IPS DF 4.7 (cell line): ENCODE results near the gene FAM78B.

Experiments used
- DNase-seq: peaks from one replicate; pipeline ENCODE4 v3.0.0-alpha.2; 2013; ENCODE audit warnings: low spot score; ENCODE audit errors: extremely low read depth

Gene FAM78B

DNA sequence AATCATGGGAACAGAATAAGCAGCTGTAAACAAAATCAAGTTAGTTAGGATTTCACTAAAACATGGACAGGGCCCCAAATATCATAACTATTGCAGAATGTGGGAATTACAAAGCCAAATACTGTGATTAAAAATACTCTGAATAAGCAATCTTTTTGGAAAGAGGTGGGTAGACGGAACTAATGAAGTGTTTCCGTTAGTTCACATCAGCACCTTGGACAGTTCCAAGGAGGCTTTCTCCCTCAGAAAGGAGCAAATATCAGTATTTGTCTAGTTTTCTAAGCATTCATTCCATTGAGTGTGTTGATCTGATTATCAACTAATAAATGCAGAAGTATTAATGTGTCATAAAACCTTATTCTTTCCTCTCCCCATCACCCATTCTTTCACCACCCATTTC lies 97.4 kb downstream of the FAM78B start:
- DNase-seq: no peak

DNA sequence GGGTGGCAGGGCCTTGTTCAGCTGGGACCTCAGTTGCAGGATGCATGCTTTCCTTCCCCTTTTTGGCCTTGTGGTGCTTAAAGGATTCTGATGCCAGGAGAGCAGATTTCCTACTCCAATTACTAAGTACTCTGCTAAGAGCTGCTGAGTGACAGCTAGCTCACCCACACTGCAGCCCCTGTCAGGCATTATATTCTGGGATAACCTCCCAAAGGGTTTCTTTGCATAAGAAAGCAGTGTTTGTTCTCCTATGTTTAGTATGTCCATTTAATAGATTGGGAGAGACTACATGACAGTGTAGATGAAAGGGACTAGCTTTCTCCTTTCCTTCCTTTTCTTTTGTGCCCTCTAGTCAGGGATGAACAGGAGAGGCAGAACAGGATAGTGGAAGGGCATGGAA lies 100.7 kb downstream of the FAM78B start:
- no peak for DNase-seq

DNA sequence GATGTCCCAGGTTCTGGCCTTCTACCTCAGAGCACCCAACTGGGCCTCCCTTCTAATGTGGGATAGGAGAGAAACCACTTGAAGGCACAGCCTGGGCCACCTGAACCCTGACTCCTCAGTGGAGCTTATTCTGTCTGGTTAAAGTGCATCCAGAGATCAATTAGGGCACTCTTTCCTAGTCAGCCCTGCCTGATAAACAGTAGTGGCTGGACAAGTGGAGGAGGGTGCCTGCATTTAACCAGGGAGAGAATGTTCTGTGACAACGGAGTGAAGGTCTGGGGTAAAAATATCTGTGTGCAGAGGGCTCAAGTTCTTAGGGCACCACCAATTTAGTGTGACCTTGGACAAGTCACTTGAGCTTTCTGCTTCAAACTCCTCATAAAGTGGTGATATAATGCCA lies 101.8 kb downstream of the FAM78B start:
- DNase-seq: no peak

DNA sequence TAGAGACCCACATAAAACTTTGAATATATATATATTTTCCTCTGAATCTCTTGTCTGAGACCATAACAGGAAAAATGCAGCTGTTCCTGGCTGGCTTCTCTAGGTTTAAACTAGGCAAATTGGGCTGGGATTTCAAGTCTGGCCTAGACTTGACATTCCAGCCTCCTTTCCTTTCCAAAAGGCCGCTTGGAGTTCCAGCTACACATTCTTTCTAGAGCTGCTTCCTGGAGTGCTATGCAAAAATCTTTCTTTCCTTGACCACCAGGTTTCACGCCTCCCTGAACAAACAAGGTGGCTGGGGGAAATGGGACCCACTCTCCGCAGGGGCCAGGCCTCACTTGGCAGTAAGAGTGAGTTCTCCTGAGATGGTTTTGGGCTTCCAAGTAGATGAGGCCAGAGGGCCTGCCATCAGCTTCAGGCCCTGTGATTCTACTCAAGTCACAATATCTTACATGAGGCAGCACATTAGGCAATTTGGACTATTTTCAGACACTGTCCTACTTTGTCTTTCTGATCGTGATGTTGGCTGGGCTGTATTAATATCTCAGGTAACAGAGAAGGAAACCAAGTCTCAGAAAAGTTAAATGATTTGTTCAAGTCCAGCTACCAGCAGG lies 102.4 kb downstream of the FAM78B start:
- no peak for DNase-seq

DNA sequence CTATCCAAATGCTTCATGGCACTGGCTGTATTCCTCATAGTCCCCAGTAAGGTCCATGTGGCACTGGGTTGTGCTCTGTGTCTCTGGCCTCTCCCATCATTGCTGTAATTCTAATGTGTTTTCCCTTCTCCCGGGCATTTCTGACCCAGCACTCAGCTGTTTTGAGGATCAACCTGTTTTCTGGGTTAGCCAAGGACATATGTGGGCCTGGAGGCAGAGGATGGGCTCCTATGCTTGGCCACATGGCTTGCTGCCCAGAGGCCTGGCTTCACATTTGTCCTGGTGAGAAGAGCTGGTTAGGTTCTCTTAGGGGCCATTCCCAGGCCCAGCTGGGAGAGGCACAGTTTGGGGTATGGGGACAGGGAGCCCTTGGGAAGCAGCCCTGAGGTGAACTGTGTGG lies 103.1 kb downstream of the FAM78B start:
- DNase-seq: no peak

DNA sequence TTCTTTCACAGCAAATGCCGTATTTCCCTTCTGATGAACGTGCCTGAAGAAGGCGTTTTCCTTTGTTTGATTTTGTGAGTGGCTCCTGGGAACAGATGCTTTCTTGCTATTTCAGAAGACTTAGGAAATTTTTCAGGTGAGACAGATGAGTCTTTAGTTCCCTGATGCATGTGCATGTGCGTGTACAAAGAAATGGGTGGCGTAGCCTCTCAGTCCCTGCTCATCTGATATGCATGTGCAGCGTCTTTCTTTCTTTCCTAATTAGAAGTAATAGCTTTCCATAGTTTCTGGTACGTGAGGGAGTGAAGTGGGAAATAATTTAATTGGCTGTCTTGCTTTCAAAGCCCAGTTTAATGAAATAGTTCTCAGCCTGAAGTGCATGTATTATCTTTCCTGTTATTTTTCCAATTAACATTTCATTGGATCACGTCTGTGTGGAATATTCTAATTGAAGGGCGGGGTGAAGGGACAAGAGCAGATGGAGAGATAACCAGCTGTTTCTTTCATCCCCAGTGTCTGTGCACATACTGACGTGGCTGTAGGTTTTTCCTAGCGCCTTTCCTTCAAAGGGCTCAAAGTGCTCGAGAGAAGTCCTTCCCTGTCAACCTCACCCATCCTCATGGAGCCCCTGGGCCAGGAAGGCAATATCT lies 104.3 kb downstream of the FAM78B start:
- no peak for DNase-seq

DNA sequence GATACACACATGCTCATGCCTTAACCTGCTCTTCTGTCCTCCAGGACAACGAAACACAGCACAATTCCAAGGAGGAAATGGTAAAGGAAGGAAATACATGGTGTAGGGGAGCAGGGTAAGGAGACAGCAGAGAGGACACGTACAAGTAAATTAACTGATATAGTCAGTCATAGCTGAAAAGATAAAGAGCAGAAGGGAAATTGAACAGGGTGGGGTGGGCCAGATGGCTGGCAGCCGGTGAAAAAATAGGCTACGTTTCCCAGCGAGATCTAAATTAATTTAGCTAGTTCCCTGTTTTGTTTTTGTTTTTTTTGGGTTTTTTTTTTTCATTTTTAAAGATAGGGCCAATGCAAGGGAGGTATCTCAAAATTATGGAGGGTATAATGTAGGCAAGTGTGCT lies 109.2 kb downstream of the FAM78B start:
- DNase-seq: no peak

DNA sequence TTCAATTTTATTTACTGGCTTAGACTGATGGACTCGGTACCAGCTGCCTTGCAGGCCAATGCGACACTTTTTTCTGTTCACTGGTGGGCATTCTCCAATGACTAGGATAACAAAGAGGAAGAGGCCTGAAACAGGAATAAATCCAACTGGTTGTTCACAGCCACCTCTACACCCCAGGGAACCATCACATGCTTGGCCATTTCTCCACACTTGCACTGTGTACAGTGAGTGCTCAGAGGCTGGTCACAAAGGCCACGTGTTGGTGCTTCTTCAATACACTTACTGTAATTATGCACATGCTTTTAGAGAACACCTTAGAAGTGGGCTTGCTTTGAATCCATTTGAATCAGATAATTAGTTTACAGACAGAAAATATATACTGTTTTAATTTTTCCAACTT lies 113.4 kb downstream of the FAM78B start:
- no peak for DNase-seq

DNA sequence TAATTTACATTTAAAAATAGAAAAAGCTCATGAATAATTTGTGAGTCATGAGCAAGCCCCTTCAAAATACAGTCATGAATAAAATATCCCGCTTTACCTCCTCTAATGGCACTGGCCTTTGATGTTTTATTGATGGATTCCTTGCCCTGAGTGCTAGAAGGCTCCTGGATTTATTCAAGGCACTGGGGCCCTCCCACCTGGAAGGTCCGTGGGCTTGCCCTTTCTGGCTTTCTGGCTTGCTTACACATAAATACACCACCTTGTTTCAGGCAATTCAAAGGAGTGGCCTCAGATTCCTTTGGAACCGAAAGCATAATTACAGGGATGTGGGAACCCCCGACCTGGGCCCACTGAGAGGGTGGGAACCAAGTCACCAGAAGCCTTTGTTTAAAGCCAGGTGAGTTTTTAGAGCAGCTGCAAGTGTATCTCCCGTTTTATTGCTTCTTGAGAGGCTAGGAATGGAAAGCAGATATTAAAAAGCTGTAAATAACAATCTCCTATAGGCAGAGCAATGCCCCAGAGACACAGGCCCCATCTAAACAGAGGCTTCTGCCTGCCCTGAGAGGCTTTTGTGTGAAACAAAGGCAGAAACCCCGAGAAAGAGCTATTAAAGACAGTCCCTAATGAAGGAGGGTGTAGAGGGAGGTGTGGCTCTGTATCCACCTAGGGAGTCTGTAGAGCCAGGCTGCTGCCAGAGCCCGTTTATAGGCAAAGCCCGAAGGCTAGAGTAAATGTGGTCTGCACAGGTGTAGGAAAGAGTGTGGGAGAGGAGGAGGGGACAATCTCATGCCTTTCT lies 126.4 kb downstream of the FAM78B start:
- DNase-seq: no peak

DNA sequence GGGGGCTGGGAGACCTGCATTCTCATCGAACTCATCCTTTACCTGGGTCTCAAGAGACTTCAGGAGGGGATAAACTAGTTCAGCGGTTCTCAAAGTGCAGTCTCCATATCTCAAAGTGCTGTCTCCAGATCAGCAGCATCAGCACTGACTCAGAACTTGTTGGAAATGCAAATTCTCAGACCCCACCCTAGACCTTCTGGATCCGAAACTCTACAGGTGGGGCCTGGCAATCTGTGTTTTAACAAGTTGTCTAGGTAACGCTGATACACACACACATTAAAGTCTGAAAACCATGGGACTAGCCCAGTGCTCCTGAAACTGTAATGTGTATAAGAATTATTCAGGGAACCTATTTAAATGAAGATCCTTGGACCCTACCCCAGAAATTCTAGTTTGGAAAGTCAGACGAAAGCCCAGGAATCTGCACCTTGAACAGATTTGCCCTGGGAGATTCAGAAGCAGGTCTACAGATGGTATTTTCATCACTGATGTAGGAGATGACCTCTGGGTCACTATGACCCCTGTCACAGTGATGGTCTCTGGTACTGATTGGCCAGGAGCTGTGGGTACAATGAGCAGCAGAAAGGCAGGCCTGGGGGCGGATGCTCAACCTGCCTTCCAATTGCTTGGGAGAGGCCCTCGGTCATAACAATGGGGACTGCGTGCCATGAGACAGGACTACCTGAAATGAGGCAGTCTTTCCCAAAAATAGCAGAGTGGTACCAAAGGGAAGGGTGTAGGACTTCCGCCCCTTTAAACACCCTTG lies 127.2 kb downstream of the FAM78B start:
- no peak for DNase-seq

DNA sequence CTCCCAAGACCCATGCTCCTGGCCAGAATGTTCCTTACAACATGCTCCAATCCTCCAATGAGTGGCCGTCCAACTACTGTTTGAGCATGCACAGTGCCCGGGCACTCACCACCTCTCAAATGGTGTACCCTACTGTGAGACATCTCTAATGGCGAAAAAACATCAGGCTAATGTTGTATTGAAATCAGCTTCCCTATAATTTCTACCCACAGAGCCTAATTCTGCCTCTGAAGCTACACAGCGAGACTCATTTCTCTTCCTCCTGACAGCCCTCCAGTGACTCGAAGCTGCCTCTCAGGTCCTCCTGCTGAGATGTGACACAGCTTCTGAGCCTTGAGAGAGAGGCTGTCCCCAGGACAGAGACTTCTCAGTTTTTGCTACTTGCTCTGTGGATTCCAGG lies 130.7 kb downstream of the FAM78B start:
- DNase-seq: no peak

DNA sequence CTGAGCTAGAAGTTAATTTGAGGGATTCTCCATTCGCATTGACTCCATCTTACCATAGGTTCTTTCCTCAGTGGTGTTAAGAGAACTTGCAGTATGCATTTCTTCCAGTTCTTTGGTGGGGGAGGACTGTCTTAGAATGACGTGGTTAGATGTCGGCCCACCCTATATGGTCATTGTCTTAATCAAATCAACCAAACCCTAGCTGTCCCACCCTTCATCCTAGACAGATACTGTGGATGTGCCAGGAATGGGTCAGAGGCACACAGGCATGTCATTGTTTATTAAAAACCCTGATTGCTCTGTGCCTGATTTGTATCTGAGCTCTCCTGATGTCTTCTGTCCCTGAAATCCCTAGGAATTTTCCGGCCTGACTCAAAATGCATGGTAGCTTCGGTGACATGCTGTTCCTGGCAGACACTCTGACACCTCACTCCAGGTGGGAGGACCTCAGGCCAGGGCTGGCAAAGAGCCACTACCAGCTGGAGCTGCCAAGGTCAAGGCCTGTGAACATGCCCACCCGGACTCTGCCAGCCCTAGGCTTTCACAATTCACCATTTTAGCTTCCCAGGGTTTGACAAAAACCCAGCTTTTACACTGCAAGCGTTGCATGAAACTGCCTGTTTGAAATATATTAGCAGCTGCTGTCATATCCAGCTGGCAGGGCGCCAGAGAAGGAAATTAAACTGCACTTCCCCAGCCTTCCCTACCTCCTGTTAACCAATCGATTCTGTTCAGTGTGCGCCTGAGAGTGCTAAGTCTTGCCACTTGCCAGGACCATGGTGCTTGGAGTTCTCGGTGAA lies 134.0 kb downstream of the FAM78B start:
- no peak for DNase-seq

DNA sequence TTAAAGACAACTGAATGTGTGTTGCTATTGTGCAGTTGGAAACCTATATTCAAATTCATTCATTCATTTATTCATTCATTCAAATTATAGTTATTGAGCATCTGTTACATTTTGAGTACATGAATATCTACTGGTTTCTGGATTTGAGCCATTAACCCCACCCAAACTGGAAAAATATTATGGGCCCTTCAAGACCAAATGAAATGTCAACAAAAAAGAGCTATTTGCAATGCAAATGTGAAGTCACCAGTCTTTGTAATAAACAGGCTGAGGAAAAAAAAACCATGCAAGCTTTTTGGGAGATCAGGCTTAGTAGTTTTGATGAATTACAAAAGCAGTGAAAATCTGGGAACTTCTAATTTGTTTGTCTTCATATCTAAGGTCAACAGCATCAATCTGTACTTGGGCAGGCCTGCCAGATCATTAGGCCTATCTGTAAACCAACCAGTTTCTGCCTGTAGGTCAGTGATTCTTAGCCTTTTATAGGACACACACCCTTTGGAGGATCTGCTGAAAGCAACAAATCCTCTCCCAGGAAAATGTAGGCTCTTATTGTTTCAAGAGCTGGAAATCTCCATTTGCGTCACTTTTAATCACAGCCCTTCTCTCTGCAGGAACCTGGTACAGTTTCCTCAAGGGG lies 134.7 kb downstream of the FAM78B start:
- no peak for DNase-seq

DNA sequence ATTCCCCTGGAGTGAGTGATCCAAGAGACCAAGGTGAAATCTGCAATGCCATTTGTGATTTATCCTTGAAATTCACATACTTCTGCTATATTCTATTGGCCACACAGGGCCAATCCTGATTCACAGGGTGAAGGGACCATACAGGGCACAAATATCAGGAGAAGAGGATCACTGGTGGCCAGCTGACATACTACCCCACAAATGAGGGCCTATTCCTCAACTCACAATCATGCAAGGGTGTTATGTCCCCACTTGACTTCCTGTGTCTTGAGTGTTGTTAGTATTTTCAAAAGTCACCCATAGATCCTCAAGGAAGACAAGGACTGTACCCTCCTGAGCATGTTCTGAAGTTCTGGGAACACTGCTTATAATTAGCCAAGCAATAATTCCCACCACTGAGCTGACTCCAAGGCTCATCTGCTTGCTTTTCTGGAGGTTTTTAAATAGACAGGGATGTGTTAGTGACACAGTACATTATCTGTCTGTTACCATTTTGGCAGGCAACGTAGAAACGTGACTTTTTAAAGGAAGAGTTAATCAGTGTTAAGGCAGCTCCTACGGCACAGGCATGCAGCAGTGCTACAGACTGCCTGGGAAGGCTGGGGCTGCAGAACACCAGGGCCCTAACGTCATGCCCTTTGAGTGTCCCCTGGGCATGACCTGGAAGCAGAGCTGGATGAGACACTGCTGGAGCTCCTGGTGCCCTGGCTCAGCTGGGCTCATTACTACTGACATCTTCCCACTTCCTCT lies 137.4 kb downstream of the FAM78B start:
- no peak for DNase-seq

DNA sequence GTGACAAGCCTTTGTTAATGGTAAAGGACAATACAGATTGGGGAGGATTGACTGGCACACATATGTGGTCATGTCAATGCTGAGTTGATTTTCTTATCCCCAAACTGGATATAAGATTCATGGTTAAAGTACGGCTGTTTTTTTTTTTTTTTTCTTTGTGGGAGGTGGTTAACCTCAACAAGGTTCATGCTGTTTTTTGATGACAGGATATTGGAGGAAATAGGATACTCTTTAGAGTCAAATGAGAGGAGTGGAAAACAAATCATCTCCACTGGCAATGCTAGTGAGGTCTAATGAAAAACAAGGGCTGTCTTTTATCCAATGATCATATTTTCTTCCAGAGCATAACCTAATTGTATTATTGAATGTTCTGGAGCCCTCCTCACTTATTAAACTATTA lies 140.2 kb downstream of the FAM78B start:
- no peak for DNase-seq

DNA sequence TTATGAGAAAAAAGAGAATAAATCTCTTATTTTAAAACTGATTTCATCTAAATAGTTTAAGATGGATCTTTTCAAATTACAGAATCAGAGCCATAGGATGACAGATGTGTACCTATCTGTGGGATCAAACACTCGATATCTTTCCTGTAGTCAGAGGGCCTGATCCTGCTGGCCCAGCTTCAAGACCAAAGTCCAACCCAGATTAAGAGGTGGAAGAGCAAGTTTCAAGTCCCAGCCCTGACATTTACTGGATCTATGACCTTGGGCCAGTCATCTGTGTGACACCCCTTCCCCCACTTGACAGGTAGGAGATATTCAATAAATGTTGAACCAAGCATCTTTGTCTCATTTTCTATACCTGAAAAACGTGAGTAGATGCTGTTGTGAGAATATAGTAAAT lies 140.7 kb downstream of the FAM78B start:
- DNase-seq: no peak

DNA sequence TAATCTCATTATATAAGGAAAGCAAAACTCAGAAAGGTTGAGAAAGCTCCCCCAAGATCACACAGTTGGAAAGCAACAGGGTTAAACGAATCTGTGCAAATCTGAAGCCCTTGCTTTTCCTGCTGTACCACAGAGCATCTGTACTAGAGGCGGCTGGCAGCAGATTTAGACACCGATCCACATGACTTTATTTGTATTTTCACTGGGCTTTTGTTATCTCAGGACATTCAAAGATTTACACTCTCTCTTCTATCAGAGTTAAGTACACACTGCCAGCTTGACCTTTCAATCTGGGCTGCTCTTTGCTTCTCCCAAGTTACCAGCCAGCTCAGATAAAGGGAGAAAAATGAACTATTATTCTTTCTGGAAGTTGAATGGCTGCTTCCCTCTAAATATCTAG lies 146.6 kb downstream of the FAM78B start:
- no peak for DNase-seq
